HepG2 (cell line): ENCODE data around the gene FGF18.

Source experiments
- ATF2 ChIP-seq: sonication (generic); formaldehyde crosslinking; IDR thresholded peaks from 2 replicates; pipeline ENCODE4 v1.4.0; 2020; ENCODE audit warnings: missing genetic modification reagents
- CTCF ChIP-seq: sonication (generic); formaldehyde crosslinking; IDR thresholded peaks from 2 replicates; pipeline ENCODE4 v1.5.0; 2020; ENCODE audit warnings: mild to moderate bottlenecking, missing genetic modification reagents, moderate library complexity
- DR1 ChIP-seq: sonication (generic); formaldehyde crosslinking; IDR thresholded peaks from 2 replicates; pipeline ENCODE4 v1.8.0; 2021; ENCODE audit warnings: mild to moderate bottlenecking, missing genetic modification reagents, inconsistent platforms
- MAZ ChIP-seq, 2 experiments: sonication (generic) in 1 of 2; formaldehyde crosslinking in 1 of 2; IDR thresholded peaks; 2 replicates each; pipeline versions ENCODE4 v1.5.0 to v1.6.1; 2012 to 2020; ENCODE audit warnings: low read depth in 2 of 2, mild to moderate bottlenecking in 2 of 2, borderline replicate concordance in 1 of 2, improper control_type of control experiment in 1 of 2, low read length in 1 of 2, missing genetic modification reagents in 1 of 2, moderate library complexity in 1 of 2
- RBFOX2 ChIP-seq: fragments of 200-400 bp; formaldehyde crosslinking; IDR thresholded peaks from 2 replicates; pipeline ENCODE4 v1.6.1; 2017; ENCODE audit warnings: low read depth, mild to moderate bottlenecking, low read length

GRCh38 chr5:171476701-171477100 is 57.3 kb downstream of the FGF18 start:
- TF ChIP-seq DR1 (CRISPR knock-in tag): no peak
- no peak for TF ChIP-seq CTCF
- no peak for TF ChIP-seq RBFOX2
- TF ChIP-seq MAZ (IDR thresholded peaks at IDR 0.05; ENCODE audit: borderline replicate concordance, low read depth, low read length): no peak
- no peak for TF ChIP-seq MAZ (CRISPR knock-in tag; IDR thresholded peaks at IDR 0.05; ENCODE audit: low read depth)
- no peak for TF ChIP-seq ATF2 (CRISPR knock-in tag)
